Measurements from ENCODE around the gene CDCA4.

CDCA4 gene

GRCh38 chr14:104982548-104983230, 38.2 kb downstream of the CDCA4 start:
- H3K9ac ChIP-seq: no peak overlapping the region
- peaks cover 21% of the 10 kb centered on the region for H3K4me1 ChIP-seq
- no peaks in the 10 kb centered on the region for H3K27me3 ChIP-seq (ENCODE audit: control insufficient read depth, insufficient read depth, low read length)
- no peaks in the 10 kb centered on the region for H3K9me3 ChIP-seq (ENCODE audit: control insufficient read depth, low read length)
- no peak overlapping the region for H3K27ac ChIP-seq
- H2AFZ ChIP-seq: no peak overlapping the region
- H3K4me3 ChIP-seq (ENCODE audit: low read depth, low read length): no peak overlapping the region
- no peak overlapping the region for H3K4me2 ChIP-seq (ENCODE audit: low read length)
- no peaks in the 10 kb centered on the region for H3K36me3 ChIP-seq (ENCODE audit: control insufficient read depth, insufficient read depth, low read length)
- H3K79me2 ChIP-seq: no peaks in the 10 kb centered on the region
- no peak for TF ChIP-seq CTCF (IDR thresholded peaks at IDR 0.05)

- Histone ChIP-seq H3K36me3 (ENCODE audit: control insufficient read depth, insufficient read depth, low read length) (no peaks in the 10 kb centered on the region), H3K9me3 (ENCODE audit: control insufficient read depth, low read length) (no peaks in the 10 kb centered on the region), H3K27ac (no peak overlapping the region), H3K4me3 (ENCODE audit: low read depth, low read length) (no peak overlapping the region), H2AFZ (no peak overlapping the region), H3K4me1 (peaks cover 18% of the 10 kb centered on the region), H3K4me2 (ENCODE audit: low read length) (no peak overlapping the region), H3K79me2 (no peaks in the 10 kb centered on the region), H3K9ac (no peak overlapping the region), H3K27me3 (ENCODE audit: control insufficient read depth, insufficient read depth, low read length) (no peaks in the 10 kb centered on the region)
- TF ChIP-seq CTCF (IDR thresholded peaks at IDR 0.05): no peak
Measured at GRCh38 chr14:104981699-104982541, 39.0 kb downstream of the CDCA4 start.

- Histone ChIP-seq H3K36me3 (ENCODE audit: control insufficient read depth, insufficient read depth, low read length) (no peaks in the 10 kb centered on the region), H3K9me3 (ENCODE audit: control insufficient read depth, low read length) (no peaks in the 10 kb centered on the region), H3K4me3 (ENCODE audit: low read depth, low read length) (no peak overlapping the region), H2AFZ (peak overlapping the region; percentile 48), H3K27me3 (ENCODE audit: control insufficient read depth, insufficient read depth, low read length) (no peaks in the 10 kb centered on the region), H3K4me2 (ENCODE audit: low read length) (peak overlapping the region; percentile 42), H3K9ac (no peak overlapping the region), H3K4me1 (peaks cover 22% of the 10 kb centered on the region), H3K27ac (peak overlapping the region; percentile 77), H3K79me2 (no peaks in the 10 kb centered on the region)
- no peak for TF ChIP-seq CTCF (IDR thresholded peaks at IDR 0.05)
Measured at GRCh38 chr14:104980611-104981531, 40.0 kb downstream of the CDCA4 start.

GRCh38 chr14:104979758-104980610, 40.9 kb downstream of the CDCA4 start:
- TF ChIP-seq CTCF (IDR thresholded peaks at IDR 0.05): no peak
- H3K9ac ChIP-seq: no peak overlapping the region
- no peaks in the 10 kb centered on the region for H3K9me3 ChIP-seq (ENCODE audit: control insufficient read depth, low read length)
- peak overlapping the region; percentile 48 for H2AFZ ChIP-seq
- H3K4me1 ChIP-seq: peaks cover 27% of the 10 kb centered on the region
- H3K4me2 ChIP-seq (ENCODE audit: low read length): peak overlapping the region; percentile 42
- H3K4me3 ChIP-seq (ENCODE audit: low read depth, low read length): no peak overlapping the region
- H3K36me3 ChIP-seq (ENCODE audit: control insufficient read depth, insufficient read depth, low read length): no peaks in the 10 kb centered on the region
- H3K27ac ChIP-seq: peak overlapping the region; percentile 77
- no peaks in the 10 kb centered on the region for H3K79me2 ChIP-seq
- no peaks in the 10 kb centered on the region for H3K27me3 ChIP-seq (ENCODE audit: control insufficient read depth, insufficient read depth, low read length)

Data from parathyroid adenoma (tissue), 2 donors.